Jurkat, Clone E6-1 (cell line): Measurements from ENCODE around the gene ANKZF1.
A peak's percentile ranks its signal among the peaks of the same experiment; 100 is the strongest.
"Not testable (repeated sequence)": the region's sequence is repeated elsewhere in the genome, so short reads cannot be mapped to it uniquely, and the experiment has no call there.

Source experiments
- DNase-seq: peaks from one replicate; pipeline ENCODE4 v3.0.0-alpha.2; 2011; ENCODE audit warnings: low read depth, low spot score
- H3K4me3 ChIP-seq: 2 replicates; pipeline ENCODE4 v1.5.1; 2011; ENCODE audit warnings: mild to moderate bottlenecking, low read length, control low read depth, moderate library complexity

The ANKZF1 gene

GRCh38 chr2:219252084-219252483 is 22.5 kb downstream of the ANKZF1 start:
- no peak overlapping the region for H3K4me3 ChIP-seq
- no peak for DNase-seq

- DNase-seq = no peak
- peak overlapping the region; percentile 53 for H3K4me3 ChIP-seq
Measured at GRCh38 chr2:219252570-219252899, 22.9 kb downstream of the ANKZF1 start.

GRCh38 chr2:219252900-219253752 is 23.5 kb downstream of the ANKZF1 start, which contains the start of gene TUBA4B:
TUBA4B (plus strand) TSS chr2:219253243; CDS start chr2:219253408, 165 bp downstream.
- no peak for DNase-seq
- peak within 1 kb of the TSS; percentile 53 for H3K4me3 ChIP-seq

- DNase-seq = peak; percentile 54
- H3K4me3 ChIP-seq = peak within 1 kb of the TSS; percentile 53
Measured at GRCh38 chr2:219253753-219254589, 24.4 kb downstream of the ANKZF1 start, which contains the start of gene TUBA4A. TUBA4A (minus strand) TSS chr2:219253918; CDS start chr2:219253858, 60 bp downstream.

GRCh38 chr2:219254590-219255201 is 25.1 kb downstream of the ANKZF1 start:
- DNase-seq = no peak
- H3K4me3 ChIP-seq = peak overlapping the region; percentile 53; the same call in 1 of the 2 replicates

GRCh38 chr2:219258942-219259341 is 29.3 kb downstream of the ANKZF1 start:
- DNase-seq, H3K4me3 ChIP-seq: not testable (repeated sequence)

GRCh38 chr2:219261024-219261855 is 31.6 kb downstream of the ANKZF1 start:
- no peak overlapping the region for H3K4me3 ChIP-seq
- no peak for DNase-seq

GRCh38 chr2:219266232-219266631 is 36.6 kb downstream of the ANKZF1 start:
- DNase-seq = no peak
- no peak overlapping the region for H3K4me3 ChIP-seq

GRCh38 chr2:219266886-219267285 is 37.3 kb downstream of the ANKZF1 start:
- no peak for DNase-seq
- no peak overlapping the region for H3K4me3 ChIP-seq

GRCh38 chr2:219268294-219268693 is 38.7 kb downstream of the ANKZF1 start:
- no peak overlapping the region for H3K4me3 ChIP-seq
- no peak for DNase-seq

- no peak overlapping the region for H3K4me3 ChIP-seq
- DNase-seq = no peak
Measured at GRCh38 chr2:219269362-219270054, 39.9 kb downstream of the ANKZF1 start.

GRCh38 chr2:219270055-219270372 is 40.4 kb downstream of the ANKZF1 start:
- no peak overlapping the region for H3K4me3 ChIP-seq
- DNase-seq = no peak

- DNase-seq = no peak
- H3K4me3 ChIP-seq = no peak overlapping the region
Measured at GRCh38 chr2:219271021-219271420, 41.4 kb downstream of the ANKZF1 start.

- H3K4me3 ChIP-seq = no peak overlapping the region
- no peak for DNase-seq
Measured at GRCh38 chr2:219272356-219272755, 42.8 kb downstream of the ANKZF1 start.

- DNase-seq = no peak
- H3K4me3 ChIP-seq = no peak overlapping the region
Measured at GRCh38 chr2:219272995-219273394, 43.4 kb downstream of the ANKZF1 start.

- no peak for DNase-seq
- no peak overlapping the region for H3K4me3 ChIP-seq
Measured at GRCh38 chr2:219273937-219274336, 44.3 kb downstream of the ANKZF1 start.

- no peak for DNase-seq
- H3K4me3 ChIP-seq = no peak overlapping the region
Measured at GRCh38 chr2:219274361-219274921, 44.8 kb downstream of the ANKZF1 start.
